ENCODE measurements around the gene DCP2.

GRCh38 chr5:113002423-113002822 is 25.8 kb downstream of the DCP2 start:
- no peak for TF ChIP-seq CTCF (IDR thresholded peaks at IDR 0.05)
- no peak for TF ChIP-seq POLR2A (IDR thresholded peaks at IDR 0.05)

All from Peyer's patch (tissue), 4 donors.